ENCODE data around the gene NRIP1. TPM values are rescaled to one million over a fixed set of nuclear protein-coding genes. Genes with fewer than 3 reads are reported as not detected.

NRIP1 gene
- total and polyA plus RNA-seq, 2 of the 8 experiments (the other 6 are each of a cell fraction or from before 2014, with no cell fraction given) = 1.5 to 9.3 TPM

GRCh38 chr21:14961502-14961901 lies 103.3 kb downstream of the NRIP1 start (continued):
- TF ChIP-seq, protein P1, sequence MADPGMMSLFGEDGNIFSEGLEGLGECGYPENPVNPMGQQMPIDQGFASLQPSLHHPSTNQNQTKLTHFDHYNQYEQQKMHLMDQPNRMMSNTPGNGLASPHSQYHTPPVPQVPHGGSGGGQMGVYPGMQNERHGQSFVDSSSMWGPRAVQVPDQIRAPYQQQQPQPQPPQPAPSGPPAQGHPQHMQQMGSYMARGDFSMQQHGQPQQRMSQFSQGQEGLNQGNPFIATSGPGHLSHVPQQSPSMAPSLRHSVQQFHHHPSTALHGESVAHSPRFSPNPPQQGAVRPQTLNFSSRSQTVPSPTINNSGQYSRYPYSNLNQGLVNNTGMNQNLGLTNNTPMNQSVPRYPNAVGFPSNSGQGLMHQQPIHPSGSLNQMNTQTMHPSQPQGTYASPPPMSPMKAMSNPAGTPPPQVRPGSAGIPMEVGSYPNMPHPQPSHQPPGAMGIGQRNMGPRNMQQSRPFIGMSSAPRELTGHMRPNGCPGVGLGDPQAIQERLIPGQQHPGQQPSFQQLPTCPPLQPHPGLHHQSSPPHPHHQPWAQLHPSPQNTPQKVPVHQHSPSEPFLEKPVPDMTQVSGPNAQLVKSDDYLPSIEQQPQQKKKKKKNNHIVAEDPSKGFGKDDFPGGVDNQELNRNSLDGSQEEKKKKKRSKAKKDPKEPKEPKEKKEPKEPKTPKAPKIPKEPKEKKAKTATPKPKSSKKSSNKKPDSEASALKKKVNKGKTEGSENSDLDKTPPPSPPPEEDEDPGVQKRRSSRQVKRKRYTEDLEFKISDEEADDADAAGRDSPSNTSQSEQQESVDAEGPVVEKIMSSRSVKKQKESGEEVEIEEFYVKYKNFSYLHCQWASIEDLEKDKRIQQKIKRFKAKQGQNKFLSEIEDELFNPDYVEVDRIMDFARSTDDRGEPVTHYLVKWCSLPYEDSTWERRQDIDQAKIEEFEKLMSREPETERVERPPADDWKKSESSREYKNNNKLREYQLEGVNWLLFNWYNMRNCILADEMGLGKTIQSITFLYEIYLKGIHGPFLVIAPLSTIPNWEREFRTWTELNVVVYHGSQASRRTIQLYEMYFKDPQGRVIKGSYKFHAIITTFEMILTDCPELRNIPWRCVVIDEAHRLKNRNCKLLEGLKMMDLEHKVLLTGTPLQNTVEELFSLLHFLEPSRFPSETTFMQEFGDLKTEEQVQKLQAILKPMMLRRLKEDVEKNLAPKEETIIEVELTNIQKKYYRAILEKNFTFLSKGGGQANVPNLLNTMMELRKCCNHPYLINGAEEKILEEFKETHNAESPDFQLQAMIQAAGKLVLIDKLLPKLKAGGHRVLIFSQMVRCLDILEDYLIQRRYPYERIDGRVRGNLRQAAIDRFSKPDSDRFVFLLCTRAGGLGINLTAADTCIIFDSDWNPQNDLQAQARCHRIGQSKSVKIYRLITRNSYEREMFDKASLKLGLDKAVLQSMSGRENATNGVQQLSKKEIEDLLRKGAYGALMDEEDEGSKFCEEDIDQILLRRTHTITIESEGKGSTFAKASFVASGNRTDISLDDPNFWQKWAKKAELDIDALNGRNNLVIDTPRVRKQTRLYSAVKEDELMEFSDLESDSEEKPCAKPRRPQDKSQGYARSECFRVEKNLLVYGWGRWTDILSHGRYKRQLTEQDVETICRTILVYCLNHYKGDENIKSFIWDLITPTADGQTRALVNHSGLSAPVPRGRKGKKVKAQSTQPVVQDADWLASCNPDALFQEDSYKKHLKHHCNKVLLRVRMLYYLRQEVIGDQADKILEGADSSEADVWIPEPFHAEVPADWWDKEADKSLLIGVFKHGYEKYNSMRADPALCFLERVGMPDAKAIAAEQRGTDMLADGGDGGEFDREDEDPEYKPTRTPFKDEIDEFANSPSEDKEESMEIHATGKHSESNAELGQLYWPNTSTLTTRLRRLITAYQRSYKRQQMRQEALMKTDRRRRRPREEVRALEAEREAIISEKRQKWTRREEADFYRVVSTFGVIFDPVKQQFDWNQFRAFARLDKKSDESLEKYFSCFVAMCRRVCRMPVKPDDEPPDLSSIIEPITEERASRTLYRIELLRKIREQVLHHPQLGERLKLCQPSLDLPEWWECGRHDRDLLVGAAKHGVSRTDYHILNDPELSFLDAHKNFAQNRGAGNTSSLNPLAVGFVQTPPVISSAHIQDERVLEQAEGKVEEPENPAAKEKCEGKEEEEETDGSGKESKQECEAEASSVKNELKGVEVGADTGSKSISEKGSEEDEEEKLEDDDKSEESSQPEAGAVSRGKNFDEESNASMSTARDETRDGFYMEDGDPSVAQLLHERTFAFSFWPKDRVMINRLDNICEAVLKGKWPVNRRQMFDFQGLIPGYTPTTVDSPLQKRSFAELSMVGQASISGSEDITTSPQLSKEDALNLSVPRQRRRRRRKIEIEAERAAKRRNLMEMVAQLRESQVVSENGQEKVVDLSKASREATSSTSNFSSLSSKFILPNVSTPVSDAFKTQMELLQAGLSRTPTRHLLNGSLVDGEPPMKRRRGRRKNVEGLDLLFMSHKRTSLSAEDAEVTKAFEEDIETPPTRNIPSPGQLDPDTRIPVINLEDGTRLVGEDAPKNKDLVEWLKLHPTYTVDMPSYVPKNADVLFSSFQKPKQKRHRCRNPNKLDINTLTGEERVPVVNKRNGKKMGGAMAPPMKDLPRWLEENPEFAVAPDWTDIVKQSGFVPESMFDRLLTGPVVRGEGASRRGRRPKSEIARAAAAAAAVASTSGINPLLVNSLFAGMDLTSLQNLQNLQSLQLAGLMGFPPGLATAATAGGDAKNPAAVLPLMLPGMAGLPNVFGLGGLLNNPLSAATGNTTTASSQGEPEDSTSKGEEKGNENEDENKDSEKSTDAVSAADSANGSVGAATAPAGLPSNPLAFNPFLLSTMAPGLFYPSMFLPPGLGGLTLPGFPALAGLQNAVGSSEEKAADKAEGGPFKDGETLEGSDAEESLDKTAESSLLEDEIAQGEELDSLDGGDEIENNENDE (IDR thresholded peaks at IDR 0.05; ENCODE audit: insufficient replicate concordance, low read length) = no peak
- TF ChIP-seq ATF3 (IDR thresholded peaks at IDR 0.05; ENCODE audit: insufficient read depth, low read depth, low read length) = no peak
